Measurements from ENCODE around the gene RGS14.

GRCh38 chr5:177367981-177368868 lies 10.5 kb downstream of the RGS14 start:
- TF ChIP-seq CTCF (IDR thresholded peaks at IDR 0.05; ENCODE audit: extremely low read depth in 1 of 2, insufficient read depth in 1 of 2, low read depth in 1 of 2, low read length in 2 of 2) (no peak), POLR2AphosphoS5 (IDR thresholded peaks at IDR 0.05; ENCODE audit: insufficient read depth, low read depth, low read length) (no peak), POLR2A (IDR thresholded peaks at IDR 0.05; ENCODE audit: low read depth, low read length) (no peak), EZH2 (IDR thresholded peaks at IDR 0.05; ENCODE audit: borderline replicate concordance, low read depth, low read length, severe bottlenecking) (no peak)
